NCI-H1930 (cell line): ENCODE results near the gene BCR.

Experiments
- DNase-seq, 2 experiments: peaks; one replicate each; lab custom pipeline; 2025; lab: John Stamatoyannopoulos, UW

The BCR gene

DNA sequence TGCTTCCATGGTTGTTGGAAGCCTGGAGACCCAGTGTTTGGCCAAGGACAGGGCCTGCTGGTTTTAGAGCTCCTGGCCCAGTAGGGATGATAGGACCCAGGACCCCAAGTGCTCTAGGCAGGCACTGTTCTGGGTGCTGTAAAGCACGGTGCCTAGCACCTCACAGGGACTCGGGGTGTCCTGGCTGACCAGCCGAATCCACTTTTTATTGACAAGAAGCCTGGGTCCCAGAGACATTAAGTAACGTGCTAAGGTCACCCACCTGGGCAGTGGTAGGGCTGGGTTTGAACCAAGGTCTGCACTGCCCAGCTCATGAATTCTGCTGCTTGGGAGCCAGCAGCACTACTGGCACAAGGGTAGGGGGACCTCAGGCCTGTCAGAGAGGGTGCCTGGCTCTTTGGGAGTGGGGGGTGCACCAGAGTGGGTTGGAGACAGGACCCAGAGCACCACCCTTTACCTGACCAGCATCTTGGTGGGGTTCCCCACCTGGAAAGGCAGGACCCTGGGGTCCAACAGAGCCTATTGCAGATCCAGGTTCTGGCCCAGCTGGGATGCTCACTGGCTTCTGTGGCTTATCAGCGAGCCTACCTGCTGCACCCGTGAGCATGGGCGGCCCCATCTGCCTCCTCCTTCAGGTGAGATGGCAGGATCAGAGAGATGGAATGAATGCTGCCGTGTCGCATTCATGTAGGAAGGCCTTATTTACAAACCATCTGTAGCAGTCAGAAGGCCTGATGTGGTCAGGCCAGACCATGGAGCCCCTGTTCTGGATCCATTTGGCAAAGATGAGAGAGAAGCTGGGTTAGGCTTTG lies 52.0 kb downstream of the BCR start:
- no peak for DNase-seq

DNA sequence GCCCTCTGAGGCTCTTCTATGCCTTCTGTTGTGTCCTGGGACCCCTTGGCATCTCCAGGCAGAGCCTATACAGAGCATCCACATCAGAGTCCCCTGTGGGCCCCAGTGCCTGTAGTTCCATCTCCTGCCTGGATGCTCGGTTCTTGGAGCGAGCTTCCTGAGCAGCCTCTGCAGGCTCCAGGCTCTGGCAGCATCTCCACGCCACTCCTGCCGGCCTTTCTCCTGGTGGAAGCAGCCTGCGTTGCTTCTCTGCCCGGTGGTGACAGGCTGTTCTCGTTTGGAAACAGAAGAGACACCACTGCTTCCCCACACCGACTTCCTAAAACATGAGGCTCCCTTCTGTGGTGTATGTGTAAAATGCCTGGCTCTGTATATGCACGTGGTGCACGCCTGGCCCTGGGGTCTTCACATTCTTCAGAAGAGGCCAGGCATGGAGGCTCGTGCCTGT lies 52.8 kb downstream of the BCR start:
- DNase-seq, result no peak

DNA sequence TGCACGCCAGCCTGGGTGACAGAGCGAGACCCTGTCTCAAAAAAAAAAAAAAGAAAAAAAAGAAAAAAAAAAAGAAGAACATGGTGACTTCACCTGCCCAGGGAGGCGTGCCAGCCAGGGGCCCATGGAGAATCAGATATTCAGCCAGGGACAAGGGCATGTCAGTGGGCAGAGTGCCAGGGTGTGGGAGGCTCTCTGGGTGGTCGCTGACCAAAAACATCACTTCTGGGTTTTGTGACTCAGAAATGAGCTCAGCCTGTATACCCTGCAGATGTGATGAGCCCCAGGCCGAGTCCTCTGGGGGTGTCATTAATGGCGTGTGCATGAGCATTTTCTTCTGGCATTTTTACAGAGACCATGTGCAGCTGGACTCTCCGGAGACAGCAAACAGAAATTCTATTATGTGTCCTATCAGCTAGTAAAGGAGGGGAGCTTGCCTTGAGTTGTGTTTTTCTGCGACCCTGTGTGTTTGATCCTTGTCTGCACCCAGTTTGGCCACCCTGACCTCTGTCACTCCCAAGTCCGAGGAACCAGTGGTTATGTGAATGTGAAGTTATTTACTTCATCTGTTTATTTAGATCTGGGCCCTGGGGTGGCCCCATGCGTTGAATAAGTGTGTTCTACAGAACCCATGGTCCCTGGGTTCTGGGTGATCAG lies 53.6 kb downstream of the BCR start:
- DNase-seq, result no peak

DNA sequence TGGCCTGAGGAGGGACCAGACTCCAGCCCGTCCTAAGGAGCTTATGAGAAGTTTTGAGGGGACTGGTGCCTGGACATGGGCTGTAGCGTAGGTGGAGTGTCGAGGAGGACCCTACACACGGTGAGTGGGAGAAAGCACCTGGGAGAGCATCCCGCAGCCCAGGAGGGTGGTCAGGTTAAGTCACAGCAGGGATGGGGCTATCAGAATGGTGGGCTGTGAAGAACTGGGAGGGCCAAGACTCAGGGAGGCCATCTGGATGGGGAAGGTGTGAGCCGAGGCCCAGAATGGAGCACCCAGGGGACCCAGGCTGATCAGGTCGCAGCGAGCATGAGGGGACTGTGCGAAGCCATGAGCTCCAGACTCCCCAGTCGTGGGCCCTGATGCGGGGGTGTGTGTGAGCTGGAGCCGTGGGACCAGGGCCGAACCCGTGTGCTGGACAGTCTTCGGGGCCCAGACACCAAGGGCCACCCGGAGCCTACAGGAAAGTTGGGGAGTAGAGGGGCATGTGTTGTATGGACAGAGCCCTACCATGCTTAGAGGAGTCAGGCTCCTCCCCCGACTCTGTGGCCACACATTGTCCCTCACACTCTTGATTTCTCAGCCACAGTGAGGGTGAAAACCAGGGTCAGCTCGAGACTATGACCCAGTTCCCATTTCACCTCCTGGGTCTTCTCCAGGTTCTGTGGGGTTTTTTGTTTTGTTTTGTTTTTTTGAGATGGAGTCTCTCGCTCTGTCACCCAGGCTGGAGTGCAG lies 54.3 kb downstream of the BCR start:
- no peak for DNase-seq

DNA sequence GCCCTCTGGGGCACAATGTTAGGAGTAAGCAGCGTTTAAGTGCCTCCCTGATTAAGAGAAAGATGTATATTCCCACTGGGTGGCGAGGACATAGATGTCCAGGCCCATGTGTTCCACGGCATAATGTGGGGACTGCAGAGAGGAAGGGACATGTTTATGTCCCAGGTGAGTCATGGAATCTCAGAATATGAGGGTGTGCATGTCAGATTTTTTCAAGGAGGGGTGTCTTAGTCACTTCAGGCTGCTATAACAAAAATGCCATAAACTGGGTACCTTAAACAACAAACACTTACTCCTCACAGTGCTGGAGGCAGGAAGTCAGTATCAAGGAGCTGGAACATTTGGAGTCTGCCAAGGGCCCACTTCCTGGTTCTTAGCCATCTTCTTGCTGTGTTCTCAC lies 55.1 kb downstream of the BCR start:
- DNase-seq, result no peak

DNA sequence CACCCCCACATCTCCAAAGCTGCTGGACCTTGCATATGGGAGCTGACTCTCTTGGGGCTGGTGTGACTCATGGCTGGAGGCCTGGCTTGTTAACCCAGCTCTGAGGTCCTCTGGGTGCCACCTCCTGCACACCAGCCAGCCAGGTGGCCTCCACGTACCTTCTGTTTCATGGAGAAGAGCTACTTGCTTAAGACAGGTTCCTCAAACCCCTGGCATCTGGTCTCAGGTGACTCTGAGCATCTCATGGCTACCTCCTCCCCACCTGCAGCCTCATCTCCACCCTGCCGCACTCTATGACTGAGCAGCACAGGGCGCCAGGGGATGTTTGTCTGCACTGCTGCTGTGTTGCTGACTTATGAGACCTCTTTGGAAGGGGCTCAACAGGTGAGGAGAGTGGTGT lies 55.7 kb downstream of the BCR start:
- DNase-seq, result no peak

DNA sequence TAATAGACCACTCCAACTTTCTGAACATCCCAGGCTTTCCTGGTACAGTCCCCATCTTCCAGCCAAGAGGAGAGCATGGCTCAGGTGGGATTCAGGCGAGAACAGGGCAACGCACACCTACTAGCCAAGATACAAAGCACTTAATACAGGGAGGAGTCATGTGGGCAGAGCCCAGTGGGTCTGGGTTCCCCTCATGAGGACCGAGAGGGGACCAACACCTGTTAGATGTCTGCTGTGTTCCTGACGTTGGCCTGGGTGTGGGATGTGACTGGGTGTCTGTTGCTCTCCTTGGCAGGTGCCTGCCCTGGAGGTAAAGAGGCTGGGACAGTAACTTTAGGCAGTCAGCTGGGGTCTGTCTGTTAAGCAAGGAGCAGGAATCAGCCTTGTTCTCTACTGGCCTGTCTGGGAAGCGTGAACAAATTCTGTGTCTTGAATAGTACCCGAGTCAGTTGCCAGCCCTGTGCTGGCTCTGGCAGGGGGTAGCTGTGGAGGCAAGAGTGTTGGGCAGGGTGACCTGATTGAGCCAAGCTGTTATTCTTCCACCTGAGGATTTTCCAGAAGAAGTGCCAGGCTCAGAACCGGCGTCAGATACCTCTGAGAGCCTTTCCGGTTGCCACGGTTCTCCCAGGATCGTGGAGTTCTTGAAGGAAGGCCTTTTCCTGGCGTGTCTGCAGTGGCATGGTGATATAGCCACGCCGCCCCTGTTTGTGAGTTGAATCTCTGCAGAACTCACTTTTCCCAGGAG lies 56.3 kb downstream of the BCR start:
- no peak for DNase-seq

DNA sequence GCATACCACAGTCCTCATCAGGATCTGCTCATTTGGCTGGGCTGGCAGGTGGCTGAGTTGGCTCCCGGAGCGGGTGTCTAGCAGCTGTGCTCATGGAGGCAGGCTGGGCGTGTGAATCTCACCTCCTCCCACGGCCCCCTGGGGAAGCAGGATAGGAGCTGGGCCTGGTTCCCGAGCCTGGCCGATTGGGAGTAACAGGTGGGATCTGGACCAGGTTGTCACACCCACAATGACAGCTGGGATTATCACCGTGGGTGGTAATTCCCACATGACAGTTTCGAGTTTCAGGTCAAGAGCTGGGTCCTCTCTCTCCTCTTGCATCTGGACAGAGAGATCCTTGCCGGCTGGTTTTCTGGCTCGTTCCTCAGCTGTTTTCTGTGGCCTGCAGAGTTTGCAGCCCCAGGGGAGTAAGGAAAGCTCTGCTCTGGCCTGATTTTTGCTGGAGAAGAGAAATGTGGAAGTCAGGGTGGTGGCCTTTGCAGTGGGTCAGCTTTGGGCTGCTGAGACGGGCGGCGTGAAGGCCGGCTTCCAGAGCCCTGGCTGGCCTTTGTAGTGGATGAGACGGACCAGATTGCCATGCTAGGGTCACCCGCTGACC lies 57.0 kb downstream of the BCR start:
- no peak for DNase-seq

DNA sequence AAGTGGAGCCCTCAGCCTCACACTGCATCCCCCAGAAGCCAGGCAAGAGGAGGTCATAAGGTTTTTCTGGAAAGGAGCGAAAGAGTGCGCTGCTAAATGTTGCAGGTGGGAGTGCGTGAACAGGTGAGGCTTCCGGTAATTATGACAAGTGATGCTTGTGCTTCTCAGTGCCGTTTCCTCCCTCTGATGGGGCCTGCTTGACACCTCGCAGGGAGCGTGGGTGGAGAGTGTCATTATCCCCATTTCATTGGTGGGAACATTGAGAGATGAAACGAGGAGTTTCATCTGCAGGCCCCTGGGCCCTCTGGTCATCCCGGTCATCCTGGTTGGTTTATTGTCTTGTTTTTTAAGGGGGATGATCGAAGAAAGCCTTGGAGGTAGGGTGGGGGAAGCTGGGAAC lies 57.5 kb downstream of the BCR start:
- no peak for DNase-seq

DNA sequence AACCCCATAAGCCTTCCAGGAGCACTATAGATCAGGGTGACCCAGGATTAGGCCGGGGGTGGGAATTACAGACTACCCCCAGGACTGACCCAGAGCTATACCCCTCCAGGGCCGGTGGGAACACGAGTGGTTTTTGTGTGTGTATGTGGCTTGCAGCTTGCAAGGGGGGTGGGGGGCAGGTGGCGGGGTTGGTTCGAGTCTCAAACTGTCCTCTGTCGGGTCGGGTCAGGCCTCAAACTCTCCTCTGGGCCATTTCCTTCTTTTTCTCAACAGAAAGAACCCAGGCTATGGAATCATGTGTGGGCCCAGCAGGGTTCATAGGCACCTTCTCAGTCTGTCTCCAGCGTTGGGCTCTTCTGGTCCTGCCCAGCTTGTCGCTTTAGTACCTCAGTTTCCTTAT lies 58.4 kb downstream of the BCR start:
- DNase-seq, result no peak

DNA sequence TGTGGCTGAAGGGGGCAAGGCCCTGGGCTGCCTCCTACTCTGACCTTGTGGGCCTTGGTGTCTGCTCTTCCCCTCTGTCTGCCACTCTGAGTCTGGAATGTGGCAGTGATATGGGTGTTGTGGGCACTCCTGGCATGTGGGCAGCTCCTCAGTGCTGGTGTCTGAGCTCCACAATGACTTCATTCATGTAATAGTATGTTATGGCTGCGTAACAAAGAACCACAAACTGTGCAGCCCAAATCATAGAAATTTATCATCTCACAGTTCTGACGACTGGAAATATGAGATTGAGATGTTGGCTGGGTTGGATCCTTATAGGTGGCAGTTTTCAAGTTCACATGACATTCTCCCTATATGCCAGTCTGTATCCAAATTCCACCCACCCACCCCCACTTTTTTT lies 59.1 kb downstream of the BCR start:
- DNase-seq, result no peak

DNA sequence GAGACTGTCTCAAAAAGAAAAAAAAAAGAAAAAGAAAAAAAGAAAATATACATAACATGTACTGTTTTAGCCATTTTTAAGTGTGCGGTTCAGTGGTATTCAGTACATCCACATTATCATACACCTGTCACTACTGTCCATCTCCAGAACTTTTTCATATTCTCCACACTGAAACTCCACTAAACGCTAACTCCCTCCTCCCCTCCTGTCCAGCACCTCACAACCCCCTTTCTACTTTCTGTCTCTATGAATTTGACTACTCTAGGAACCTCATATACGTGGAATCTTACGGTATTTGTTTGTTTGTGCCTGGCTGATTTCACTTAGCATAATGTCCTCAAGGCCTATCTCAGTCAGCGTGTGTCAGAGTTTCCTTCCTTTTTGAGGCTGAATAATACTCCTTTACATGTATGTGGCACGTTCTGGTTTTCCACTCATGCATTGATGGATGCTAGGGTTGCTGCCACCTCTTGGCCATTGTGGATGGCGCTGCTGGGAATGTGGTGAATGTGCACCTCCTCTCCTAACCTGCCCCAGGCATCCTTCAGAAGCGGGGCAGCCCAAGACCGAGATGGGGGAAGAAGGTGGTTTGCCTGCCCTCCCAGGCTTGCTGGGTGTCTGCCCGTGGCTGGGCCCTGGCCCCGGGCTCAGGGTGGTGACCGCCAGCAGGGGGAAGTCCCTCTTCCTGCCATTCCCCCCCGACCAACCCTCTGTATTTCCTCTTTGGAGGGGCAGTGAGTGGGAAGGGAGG lies 60.5 kb downstream of the BCR start:
- no peak for DNase-seq

DNA sequence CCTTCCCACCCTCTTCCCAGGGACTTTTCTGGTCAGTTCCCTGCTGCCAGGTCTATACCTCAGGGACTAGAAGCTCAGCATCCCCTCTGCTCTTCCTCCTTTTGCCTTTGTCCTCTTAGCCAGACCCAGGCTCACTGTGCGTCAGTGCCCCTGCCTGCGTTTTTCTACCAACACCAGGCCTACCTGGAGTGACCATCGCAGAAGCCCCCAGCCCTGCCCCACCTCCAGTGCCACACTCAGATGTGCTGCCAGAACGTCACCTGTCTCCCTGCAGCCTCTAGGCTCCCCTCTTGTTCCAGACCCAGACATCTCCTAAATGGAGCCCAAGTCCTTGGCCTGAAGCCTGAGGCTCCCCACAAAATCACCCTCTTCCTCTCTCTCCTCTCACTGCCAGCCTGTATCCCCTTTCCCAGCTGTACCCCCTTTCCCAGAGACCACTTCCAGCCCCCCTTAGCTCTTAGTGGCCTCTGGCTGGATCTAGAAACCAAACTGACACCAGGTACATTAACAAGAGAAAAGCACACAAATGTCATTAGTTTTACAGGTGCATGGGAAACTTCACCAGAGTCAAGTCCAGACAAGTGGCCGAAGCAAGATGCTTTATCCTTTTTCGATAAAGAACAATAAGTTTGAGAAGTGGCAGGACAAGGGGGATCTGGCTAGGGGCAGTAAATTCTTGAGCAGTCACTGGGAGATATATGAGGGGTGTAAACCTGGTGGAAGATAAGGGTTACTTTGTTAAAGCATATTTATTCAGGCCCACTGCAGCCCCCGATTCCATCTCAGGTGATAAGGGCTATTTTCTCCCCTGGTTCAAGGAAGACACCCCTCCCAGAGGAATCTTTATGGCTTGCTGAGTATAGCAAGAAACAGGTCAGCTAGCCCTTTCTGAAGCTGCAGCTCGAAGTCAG lies 61.5 kb downstream of the BCR start:
- no peak for DNase-seq

DNA sequence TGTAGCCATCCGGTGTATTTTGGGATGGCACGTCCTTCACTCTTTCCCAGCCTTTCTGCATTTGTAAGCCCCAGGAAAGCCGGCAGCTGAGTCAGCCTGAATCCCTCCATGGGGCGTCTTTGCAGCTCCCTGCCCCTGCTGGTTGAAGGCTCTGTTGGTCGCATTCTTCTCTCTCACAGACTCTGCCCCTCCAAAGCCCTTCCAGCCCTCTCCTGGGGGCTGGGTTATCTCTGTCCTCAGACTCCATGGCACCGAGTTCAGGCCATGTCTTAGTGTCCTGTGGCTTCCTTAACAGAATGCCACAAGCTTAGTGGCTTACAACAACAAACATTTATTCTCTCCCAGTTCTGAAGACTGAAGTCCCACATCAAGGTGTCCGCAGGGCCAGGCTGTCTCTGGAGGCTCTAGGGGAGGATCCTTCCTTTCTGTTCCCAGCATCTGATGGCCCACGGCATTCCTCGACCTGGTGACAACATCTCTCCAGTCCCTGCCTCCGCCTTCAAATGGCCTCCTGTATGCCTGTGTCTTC lies 62.2 kb downstream of the BCR start:
- DNase-seq, result no peak

DNA sequence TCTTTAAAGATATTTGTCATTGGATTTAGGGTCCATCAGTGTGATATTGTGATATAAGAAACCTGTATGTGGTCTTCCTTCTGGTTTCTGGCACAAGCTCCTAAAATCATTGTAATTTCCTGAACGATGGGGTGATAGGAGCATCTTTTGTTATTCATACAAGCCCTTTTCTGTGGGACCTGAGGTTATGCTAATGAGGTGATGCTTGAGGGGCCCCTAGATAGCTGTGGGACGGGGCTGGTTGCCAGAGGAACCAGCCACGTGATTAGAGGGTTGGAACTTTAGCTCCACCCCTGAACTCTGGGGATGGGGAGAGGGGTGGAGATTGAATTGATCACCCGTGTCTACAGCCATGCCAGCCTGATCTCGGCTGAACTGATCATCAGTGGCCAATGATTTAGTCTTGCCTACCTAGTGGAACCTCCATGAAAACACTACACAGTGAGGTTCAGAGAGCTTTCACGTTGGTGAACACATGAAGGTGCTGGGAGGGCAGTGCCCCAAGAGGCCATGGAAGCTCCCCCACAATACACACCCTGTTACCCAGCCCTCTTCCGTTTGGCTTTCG lies 62.8 kb downstream of the BCR start:
- no peak for DNase-seq

DNA sequence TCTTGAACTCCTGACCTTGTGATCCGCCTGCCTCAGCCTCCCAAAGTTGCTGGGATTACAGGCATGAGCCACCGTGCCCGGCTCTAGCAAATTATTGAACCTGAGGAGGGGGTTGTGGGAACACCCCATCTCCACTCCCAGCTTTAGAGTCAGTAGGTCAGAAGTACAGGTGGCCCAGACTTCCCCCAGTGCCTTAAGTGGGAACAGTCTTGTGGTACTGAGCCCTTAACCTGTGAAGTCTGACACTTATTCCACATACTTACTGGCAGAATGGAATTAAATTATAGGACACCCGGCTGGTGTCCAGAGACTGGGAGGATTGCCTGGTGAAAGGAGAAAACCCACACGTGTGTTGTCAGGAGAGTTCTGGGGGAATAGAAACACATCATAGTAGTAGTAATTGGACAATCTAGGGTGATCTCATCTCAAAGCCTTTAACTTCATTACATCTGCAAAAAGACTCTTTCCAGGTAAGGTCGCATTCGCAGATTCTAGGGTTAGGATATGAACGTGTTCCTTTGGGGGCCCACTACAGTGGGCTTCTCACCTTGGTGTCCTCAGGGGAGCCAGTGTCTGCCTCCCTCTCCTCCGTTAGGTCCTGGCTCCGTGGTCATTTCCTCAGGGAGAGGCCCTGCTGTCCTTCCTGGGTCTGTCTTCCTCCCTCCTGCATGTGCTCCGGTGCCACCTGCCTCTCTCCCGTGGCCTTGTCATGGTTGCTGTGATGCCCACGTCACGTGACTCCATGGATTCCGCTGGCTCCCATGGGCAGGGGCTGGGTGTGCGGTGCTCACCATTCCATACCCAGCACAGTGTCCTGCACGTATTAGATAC lies 63.8 kb downstream of the BCR start:
- no peak for DNase-seq

DNA sequence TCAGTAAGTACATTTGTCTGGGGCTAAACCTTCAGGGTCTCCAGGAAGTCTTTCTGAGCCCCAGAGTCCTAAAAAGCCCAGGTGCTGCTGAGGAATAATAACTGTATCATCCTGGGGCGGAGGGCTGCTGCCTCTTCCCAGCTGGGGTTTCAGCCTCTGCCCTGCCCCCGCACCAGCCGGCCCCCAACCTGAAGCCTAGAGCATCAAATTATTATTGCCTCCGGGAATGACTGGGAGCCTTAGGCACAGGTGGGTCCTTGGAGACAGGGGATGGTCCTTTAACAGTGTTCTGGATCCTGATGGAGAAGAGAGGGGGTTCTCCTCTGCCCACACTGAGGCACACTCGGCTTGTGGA lies 64.4 kb downstream of the BCR start:
- no peak for DNase-seq

DNA sequence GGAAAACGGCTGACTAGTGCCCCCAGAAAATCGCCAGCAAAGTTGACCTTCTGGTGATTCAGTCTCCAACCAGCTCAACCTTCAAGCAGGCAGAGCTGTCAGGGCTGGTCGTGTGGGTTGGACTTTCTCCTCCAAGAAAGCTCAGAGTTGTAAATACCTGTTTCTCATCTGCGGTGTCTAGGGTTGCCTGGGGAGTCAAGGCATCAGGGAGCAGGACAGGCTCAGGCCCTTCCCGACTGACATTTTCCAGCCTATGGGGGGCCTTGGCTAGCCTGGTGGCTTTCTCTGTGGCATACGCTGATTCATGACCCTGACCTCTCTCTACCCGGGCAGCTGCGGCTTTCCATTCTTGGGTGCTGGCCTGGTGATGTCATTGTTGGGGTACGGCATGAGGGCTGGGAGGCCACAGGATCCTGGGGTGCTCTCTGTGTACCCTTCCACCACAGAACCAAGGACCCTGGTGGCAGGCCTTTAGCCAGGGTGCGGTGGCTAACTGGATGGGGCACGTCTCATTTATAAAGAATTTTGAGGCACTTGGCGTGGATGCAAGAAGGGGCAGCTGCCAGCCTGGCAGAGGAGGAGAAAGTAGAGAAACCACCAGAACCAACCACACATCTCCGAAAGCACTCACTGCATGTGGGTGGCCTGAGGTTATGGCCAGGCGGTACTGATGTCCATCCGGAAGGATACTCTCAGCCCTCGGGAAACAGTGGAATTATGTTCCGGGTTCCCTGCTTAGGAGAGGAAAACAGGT lies 64.9 kb downstream of the BCR start:
- DNase-seq, result no peak
